ENCODE measurements around the gene XYLB. TPM values are rescaled to one million over a fixed set of nuclear protein-coding genes. Genes with fewer than 3 reads are reported as not detected.

The XYLB gene
- total RNA-seq, 1 donor from 2014 or later = 6.9 TPM

DNA sequence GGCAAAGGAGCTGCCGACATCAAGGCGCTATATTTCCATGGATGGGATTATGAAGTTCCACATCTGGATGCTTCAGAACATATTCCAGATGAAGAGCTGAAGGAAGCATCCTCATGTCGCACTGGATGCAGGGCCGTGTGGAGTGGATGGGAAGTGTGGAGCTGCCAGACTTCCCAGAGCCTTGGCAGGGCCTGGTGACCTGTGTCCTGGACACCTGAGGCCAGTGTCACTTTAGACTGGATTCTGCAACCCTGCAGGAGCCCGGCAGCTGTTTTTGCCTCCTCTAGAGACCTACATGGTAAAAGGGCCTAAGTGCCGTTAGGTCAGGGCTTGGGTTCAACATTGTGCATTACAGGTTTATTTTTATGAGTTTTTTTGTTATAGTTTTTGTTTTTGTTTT, 11.3 kb upstream of the XYLB start:
- Histone ChIP-seq H3K27ac (no peak overlapping the region), H3K27me3 (no peaks in the 10 kb centered on the region), H3K36me3 (no peaks in the 10 kb centered on the region), H3K4me3 (no peak overlapping the region), H3K4me1 (no peaks in the 10 kb centered on the region), H2AFZ (replicated peaks) (no peak overlapping the region), H3K9me3 (ENCODE audit: low read depth) (no peaks in the 10 kb centered on the region), H4K20me1 (ENCODE audit: low read depth) (no peaks in the 10 kb centered on the region), H3F3A (ENCODE audit: low read depth) (no peaks in the 10 kb centered on the region), H3K9ac (no peak overlapping the region), H3K4me2 (no peak overlapping the region), H3K79me2 (ENCODE audit: low read depth) (no peaks in the 10 kb centered on the region)
- Mint-ChIP-seq H3K9me3 (no peaks in the 10 kb centered on the region), H3K27ac (no peak overlapping the region), H3K36me3 (no peaks in the 10 kb centered on the region), H3K4me3 (no peak overlapping the region), H3K27me3 (ENCODE audit: insufficient read depth, low read depth) (peaks cover 5% of the 10 kb centered on the region), H3K4me1 (no peaks in the 10 kb centered on the region)
- no peak for DNase-seq (ENCODE audit: low spot score)
- TF ChIP-seq CTCF (IDR thresholded peaks at IDR 0.05) (no peak), EZH2 (IDR thresholded peaks at IDR 0.05) (no peak), EZH2phosphoT487 (IDR thresholded peaks at IDR 0.05) (no peak)

- TF ChIP-seq CTCF (IDR thresholded peaks at IDR 0.05) (no peak), EZH2phosphoT487 (IDR thresholded peaks at IDR 0.05) (no peak), EZH2 (IDR thresholded peaks at IDR 0.05) (no peak)
- peaks cover 7% of the 10 kb centered on the region for H3K27me3 Mint-ChIP-seq (ENCODE audit: insufficient read depth, low read depth)
- Histone ChIP-seq H3K4me3 (no peak overlapping the region), H3K36me3 (no peaks in the 10 kb centered on the region), H3K9ac (no peak overlapping the region), H3K4me2 (no peak overlapping the region), H4K20me1 (ENCODE audit: low read depth) (no peaks in the 10 kb centered on the region), H3K9me3 (ENCODE audit: low read depth) (no peaks in the 10 kb centered on the region), H2AFZ (replicated peaks) (no peak overlapping the region), H3K4me1 (no peaks in the 10 kb centered on the region), H3K79me2 (ENCODE audit: low read depth) (no peaks in the 10 kb centered on the region), H3K27me3 (no peaks in the 10 kb centered on the region), H3F3A (ENCODE audit: low read depth) (no peaks in the 10 kb centered on the region), H3K27ac (no peak overlapping the region)
- H3K36me3 Mint-ChIP-seq = no peaks in the 10 kb centered on the region
- no peaks in the 10 kb centered on the region for H3K9me3 Mint-ChIP-seq
- H3K4me3 Mint-ChIP-seq = no peak overlapping the region
- H3K27ac Mint-ChIP-seq = no peak overlapping the region
- no peaks in the 10 kb centered on the region for H3K4me1 Mint-ChIP-seq
- no peak for DNase-seq (ENCODE audit: low spot score)
Observed at GRCh38 chr3:38337703-38338102, 8.9 kb upstream of the XYLB start.

- no peak overlapping the region for H3K27ac Mint-ChIP-seq
- TF ChIP-seq EZH2phosphoT487 (IDR thresholded peaks at IDR 0.05) (no peak), EZH2 (IDR thresholded peaks at IDR 0.05) (no peak), CTCF (IDR thresholded peaks at IDR 0.05) (no peak)
- H2AFZ ChIP-seq (replicated peaks) = no peak overlapping the region
- peaks cover 7% of the 10 kb centered on the region for H3F3A ChIP-seq (ENCODE audit: low read depth)
- H3K9me3 ChIP-seq (ENCODE audit: low read depth) = no peaks in the 10 kb centered on the region
- no peaks in the 10 kb centered on the region for H3K9me3 Mint-ChIP-seq
- no peaks in the 10 kb centered on the region for H3K79me2 ChIP-seq (ENCODE audit: low read depth)
- no peak overlapping the region for H3K4me3 Mint-ChIP-seq
- H3K27me3 ChIP-seq = peaks cover 18% of the 10 kb centered on the region
- no peaks in the 10 kb centered on the region for H3K36me3 Mint-ChIP-seq
- H4K20me1 ChIP-seq (ENCODE audit: low read depth) = no peaks in the 10 kb centered on the region
- H3K4me3 ChIP-seq = no peak overlapping the region
- peaks cover 2% of the 10 kb centered on the region for H3K4me1 Mint-ChIP-seq
- H3K9ac ChIP-seq = no peak overlapping the region
- peaks cover 14% of the 10 kb centered on the region for H3K27me3 Mint-ChIP-seq (ENCODE audit: insufficient read depth, low read depth)
- no peak overlapping the region for H3K4me2 ChIP-seq
- DNase-seq (ENCODE audit: low spot score) = no peak
- H3K4me1 ChIP-seq = no peaks in the 10 kb centered on the region
- no peaks in the 10 kb centered on the region for H3K36me3 ChIP-seq
- H3K27ac ChIP-seq = no peak overlapping the region
Observed at GRCh38 chr3:38343797-38344594, 2.6 kb upstream of the XYLB start.

Measured in neural progenitor cell (in vitro differentiated cells).